ENCODE data around the gene NSD2.

- TF ChIP-seq GABPA (IDR thresholded peaks at IDR 0.05; ENCODE audit: low read depth) (no peak), POLR2AphosphoS5 (IDR thresholded peaks at IDR 0.05; ENCODE audit: low read depth) (no peak), SPI1 (IDR thresholded peaks at IDR 0.05; ENCODE audit: borderline replicate concordance, low read depth) (no peak)
- TF ChIP-seq, protein P1, sequence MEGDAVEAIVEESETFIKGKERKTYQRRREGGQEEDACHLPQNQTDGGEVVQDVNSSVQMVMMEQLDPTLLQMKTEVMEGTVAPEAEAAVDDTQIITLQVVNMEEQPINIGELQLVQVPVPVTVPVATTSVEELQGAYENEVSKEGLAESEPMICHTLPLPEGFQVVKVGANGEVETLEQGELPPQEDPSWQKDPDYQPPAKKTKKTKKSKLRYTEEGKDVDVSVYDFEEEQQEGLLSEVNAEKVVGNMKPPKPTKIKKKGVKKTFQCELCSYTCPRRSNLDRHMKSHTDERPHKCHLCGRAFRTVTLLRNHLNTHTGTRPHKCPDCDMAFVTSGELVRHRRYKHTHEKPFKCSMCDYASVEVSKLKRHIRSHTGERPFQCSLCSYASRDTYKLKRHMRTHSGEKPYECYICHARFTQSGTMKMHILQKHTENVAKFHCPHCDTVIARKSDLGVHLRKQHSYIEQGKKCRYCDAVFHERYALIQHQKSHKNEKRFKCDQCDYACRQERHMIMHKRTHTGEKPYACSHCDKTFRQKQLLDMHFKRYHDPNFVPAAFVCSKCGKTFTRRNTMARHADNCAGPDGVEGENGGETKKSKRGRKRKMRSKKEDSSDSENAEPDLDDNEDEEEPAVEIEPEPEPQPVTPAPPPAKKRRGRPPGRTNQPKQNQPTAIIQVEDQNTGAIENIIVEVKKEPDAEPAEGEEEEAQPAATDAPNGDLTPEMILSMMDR (IDR thresholded peaks at IDR 0.05; ENCODE audit: insufficient read depth, low read length), result no peak
- TF ChIP-seq, protein P2, sequence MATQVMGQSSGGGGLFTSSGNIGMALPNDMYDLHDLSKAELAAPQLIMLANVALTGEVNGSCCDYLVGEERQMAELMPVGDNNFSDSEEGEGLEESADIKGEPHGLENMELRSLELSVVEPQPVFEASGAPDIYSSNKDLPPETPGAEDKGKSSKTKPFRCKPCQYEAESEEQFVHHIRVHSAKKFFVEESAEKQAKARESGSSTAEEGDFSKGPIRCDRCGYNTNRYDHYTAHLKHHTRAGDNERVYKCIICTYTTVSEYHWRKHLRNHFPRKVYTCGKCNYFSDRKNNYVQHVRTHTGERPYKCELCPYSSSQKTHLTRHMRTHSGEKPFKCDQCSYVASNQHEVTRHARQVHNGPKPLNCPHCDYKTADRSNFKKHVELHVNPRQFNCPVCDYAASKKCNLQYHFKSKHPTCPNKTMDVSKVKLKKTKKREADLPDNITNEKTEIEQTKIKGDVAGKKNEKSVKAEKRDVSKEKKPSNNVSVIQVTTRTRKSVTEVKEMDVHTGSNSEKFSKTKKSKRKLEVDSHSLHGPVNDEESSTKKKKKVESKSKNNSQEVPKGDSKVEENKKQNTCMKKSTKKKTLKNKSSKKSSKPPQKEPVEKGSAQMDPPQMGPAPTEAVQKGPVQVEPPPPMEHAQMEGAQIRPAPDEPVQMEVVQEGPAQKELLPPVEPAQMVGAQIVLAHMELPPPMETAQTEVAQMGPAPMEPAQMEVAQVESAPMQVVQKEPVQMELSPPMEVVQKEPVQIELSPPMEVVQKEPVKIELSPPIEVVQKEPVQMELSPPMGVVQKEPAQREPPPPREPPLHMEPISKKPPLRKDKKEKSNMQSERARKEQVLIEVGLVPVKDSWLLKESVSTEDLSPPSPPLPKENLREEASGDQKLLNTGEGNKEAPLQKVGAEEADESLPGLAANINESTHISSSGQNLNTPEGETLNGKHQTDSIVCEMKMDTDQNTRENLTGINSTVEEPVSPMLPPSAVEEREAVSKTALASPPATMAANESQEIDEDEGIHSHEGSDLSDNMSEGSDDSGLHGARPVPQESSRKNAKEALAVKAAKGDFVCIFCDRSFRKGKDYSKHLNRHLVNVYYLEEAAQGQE (IDR thresholded peaks at IDR 0.05; ENCODE audit: insufficient replicate concordance, low read depth), result no peak
These were observed 19.9 kb downstream of the NSD2 start for GRCh38 chr4:1890979-1891570.
